C4-2B (cell line): Measurements from ENCODE around the gene ZNF580.

Source experiments
- H3K27ac ChIP-seq: fragments of 450-650 bp; 2 replicates; pipeline ENCODE4 v1.5.1; 2017
- ZFX ChIP-seq: fragments of 450-650 bp; IDR thresholded peaks from 2 replicates; pipeline ENCODE4 v1.6.1; 2017
- TF ChIP-seq, protein P1 (sequence below): fragments of 450-650 bp; conservative IDR thresholded peaks from 2 replicates; pipeline ENCODE4 v1.5.1; 2017; ENCODE audit warnings: mild to moderate bottlenecking

The ZNF580 gene

DNA sequence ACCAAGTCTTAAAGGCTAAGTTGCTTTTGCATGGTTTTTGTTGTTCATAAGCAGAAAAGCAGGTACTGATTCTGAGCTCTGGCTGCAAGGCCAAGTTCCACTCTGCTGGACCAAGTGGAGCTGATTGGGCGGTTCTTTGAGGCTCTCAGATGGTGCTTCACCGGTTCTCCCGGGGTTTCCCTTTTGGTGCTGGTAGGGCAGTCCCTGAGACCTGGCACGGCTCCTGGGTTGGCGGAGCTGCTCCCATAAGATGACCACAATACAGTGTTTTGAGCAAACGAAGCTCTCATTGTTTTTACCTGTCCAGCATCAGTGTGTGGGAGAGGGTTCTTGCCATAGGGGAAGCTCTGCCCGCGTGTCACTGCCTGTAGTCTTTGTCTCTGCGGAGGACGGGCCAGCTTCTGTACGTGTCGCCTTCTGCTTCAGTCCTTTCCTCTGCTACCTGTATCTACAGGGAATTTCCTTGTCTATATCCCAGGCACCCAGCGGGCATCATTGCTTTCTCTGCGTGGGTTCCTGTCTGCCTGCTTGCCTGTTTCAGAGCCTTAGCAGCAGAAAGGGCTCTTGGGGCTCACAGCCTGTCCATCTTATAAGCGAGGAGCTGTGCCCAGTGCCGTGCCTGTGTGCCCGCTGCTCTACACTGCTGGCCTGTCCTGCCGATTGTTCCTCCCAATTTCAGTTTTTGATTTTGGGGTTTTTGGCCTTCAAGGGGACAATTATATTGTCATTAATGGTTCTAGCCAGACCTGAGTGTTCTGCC lies 16.4 kb downstream of the ZNF580 start:
- TF ChIP-seq, protein P1, sequence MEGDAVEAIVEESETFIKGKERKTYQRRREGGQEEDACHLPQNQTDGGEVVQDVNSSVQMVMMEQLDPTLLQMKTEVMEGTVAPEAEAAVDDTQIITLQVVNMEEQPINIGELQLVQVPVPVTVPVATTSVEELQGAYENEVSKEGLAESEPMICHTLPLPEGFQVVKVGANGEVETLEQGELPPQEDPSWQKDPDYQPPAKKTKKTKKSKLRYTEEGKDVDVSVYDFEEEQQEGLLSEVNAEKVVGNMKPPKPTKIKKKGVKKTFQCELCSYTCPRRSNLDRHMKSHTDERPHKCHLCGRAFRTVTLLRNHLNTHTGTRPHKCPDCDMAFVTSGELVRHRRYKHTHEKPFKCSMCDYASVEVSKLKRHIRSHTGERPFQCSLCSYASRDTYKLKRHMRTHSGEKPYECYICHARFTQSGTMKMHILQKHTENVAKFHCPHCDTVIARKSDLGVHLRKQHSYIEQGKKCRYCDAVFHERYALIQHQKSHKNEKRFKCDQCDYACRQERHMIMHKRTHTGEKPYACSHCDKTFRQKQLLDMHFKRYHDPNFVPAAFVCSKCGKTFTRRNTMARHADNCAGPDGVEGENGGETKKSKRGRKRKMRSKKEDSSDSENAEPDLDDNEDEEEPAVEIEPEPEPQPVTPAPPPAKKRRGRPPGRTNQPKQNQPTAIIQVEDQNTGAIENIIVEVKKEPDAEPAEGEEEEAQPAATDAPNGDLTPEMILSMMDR, result no peak
- TF ChIP-seq ZFX, result no peak
- H3K27ac ChIP-seq, result peak overlapping the region; percentile 100

DNA sequence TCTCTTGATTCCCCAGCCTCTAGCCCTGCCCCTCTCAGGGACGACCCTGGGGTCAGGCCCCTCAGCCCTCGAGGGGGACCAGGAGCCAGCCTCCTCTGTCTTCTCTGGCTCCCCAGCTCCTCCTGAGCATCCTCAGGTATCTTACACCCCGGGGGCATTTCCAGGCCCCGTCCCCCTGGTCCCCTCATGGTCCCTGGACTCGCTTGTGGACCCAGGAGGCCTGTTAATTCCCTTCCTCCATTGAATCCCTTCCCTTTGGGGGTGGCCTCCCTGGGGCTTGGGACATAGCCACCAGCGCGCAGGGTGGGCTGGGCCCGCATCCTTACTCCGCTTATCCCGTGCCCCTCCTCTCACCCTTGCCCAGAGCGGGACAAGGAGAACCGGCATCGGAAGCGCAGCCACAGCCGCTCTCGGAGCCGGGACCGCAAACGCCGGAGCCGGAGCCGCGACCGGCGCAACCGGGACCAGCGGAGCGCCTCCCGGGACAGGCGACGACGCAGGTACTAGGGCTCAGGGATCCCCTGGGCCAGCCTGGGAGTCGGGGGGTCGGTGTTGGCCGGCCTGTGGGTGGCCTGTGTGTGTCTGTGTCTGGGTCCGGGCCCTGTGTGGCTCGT lies 18.2 kb downstream of the ZNF580 start:
- no peak overlapping the region; the same call in 1 of the 2 replicates for H3K27ac ChIP-seq
- TF ChIP-seq ZFX, result no peak
- TF ChIP-seq, protein P1, result no peak

DNA sequence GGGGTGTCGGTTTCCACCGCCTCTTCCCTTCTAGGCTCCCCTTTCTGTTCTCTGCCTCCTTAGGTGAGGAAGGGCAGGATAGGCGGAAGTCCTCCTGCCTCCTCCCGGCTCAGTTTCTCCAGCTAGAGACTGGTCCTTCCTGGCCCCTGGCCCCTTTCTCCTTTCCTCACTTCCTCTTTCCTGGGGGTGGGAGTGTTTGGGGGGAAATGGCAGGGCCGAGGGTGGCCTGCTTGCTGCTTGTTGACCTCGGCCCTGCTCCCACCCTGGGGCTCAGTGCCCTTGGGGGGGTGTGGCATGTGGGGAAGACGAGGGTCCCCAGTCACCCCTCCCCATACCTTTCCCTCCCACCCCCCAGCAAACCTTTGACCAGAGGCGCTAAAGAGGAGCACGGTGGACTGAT lies 19.0 kb downstream of the ZNF580 start:
- no peak overlapping the region for H3K27ac ChIP-seq

DNA sequence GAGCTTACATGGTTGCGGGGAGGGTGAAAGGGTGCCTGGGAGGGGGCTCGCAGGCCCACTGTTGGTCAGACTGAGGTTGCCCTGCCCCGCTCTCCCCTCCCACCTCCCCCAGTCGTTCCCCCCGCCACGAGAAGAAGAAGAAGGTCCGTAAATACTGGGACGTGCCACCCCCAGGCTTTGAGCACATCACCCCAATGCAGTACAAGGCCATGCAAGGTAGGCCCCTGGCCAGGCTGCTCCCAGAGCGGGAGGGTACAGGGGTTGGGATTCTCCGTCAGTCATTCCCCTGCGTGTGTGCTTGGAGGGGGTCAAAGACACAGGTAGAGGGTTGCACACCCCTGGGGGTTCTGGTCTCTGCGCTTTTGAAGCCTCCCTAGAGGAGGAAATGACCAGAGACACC lies 19.6 kb downstream of the ZNF580 start:
- no peak overlapping the region for H3K27ac ChIP-seq
- TF ChIP-seq ZFX, result no peak
- TF ChIP-seq, protein P1, result no peak

More for the DNA sequence above, 19.0 kb downstream of the ZNF580 start:
- TF ChIP-seq, protein P1, result no peak
- TF ChIP-seq ZFX, result no peak

DNA sequence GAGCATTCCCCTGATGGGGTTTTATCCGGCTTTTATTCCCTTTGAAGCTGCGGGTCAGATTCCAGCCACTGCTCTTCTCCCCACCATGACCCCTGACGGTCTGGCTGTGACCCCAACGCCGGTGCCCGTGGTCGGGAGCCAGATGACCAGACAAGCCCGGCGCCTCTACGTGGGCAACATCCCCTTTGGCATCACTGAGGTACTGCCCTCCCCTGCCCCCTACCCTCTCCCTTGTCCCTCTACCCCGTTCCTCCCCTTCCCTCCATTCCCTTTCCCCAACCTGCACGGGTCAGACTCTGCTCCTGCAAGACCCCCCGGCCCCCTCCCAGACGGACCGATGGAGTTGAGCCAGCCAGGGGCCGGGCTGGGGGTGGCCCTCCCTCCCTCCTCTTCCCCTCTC lies 20.2 kb downstream of the ZNF580 start:
- TF ChIP-seq ZFX, result no peak
- TF ChIP-seq, protein P1, result no peak
- H3K27ac ChIP-seq, result no peak overlapping the region

DNA sequence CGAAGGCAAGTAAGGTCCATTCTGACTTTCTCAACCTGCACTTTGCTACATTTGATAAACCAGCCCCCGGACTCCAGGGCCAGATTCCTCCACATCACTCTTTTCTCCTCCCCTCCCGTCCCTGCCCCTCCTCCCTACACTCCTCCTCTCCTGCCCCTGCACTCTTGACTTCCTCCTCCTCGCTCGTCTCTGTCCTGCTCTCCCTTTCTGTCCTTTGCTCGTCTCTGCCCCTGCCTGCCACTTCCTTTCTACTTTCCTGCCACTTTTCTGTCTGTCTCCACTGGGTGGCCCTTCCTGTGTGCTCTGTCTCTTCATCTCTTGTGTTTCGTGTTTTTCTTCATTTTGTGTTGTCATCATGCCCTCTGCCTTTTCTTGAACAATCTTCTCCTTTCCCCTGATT lies 21.0 kb downstream of the ZNF580 start:
- TF ChIP-seq, protein P1, result no peak
- TF ChIP-seq ZFX, result no peak
- H3K27ac ChIP-seq, result no peak overlapping the region

DNA sequence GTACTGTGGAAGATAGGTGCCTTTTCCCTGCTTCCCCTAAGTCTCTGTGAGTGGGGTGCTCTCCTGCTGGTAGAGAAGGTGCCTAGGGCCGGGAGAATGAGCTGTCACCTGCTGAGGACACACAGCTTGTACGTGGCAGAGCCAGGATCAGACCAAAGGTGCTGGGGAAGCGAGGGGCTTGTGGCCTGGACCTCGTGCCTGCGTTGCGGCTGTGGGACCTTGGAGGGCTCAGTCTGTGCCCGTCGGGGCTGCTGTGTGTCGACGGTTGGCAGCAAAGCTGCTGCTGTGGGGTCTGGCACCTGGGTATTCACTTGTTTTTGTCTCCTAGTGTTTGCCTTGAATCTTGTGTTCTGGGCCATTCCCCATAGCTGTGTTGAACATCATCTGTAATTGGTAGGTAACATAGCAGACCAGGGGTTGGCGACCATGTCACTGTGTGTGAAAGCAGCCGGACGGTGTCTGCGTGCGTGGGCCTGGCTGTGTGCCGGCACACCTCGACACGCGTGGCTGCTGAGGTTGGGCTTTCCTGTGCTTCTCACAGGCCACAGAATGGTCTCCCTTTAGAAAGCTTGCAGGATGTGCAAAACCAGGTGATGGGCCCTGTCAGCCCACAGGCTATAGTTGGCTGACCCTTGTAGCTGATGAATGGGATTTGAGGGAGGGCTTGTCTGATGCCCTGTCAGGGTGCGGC lies 23.2 kb downstream of the ZNF580 start:
- H3K27ac ChIP-seq, result no peak overlapping the region
- TF ChIP-seq, protein P1, result no peak
- TF ChIP-seq ZFX, result no peak
